A204.1 (cell line): ENCODE results near the gene MCOLN3.
"Not testable (repeated sequence)": the region's sequence is repeated elsewhere in the genome, so short reads cannot be mapped to it uniquely, and the experiment has no call there.

Experiments
- FAIRE-seq: peaks from 2 replicates; lab custom pipeline; 2012; peaks lifted over from hg19 to GRCh38; lab: Jason Lieb, UNC

Gene MCOLN3

GRCh38 chr1:85049735-85050166 is 1.5 kb upstream of the MCOLN3 start:
- no peak for FAIRE-seq

DNA sequence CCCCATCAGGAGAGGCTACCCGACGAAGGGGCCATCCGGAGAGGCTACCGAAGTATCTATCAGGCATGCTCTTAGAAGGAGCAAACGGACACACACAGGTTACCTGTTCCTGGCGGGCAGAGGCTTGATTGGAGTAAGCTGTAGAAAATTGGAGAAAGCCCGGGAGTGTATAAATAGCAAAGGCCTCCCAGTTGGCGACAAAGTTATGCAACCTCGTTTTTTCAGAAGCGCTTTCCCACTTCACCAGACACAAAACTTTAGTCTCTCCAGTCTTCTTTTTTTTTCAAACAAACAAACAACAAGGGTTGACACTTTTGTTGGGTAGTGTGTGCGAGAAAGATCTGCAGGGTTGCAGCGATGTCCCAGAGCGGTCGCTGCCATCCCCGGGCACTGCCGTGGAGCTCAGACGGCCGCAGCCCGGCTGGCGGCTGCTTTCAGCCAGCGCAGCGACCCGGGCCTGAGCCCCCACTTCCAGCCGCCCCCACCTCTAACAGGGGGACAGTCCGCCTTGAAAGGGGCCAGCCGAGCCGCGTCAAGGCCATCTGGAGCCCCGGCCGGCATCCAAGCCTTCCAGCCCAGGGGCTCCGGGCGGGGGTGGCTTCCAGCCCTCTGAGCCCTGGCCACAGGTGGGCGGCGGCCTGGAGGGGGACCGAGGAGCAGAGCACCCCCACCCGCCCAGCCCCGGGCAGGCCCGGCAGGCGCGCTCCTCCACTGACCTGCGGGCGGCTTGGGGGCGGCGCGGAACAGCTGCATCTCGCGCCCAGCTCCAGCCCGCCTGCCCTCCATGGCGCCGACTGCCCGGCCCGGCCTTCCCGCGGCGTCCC is 616 bp downstream of the MCOLN3 start:
- no peak for FAIRE-seq

- no peak for FAIRE-seq
Measured at GRCh38 chr1:85047144-85047471, 1.2 kb downstream of the MCOLN3 start.

DNA sequence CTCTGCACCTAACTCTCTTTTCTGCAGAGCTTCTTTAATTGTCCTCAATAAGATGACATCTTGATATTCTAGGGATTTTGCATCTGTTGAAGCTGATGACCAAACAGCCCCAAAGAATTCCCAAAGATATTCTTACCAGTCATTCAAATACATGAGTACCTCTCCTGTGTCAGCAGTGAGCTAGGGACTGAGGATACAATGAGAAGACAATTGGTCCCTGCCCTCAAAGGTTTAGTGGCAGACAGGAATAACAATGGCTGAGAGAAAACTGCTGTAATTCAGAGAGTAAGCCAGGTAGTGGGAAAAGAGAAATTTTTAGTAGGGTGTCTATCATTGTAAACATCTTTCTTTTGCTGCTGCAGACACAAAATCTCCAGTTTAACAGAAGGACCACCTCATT is 5.9 kb downstream of the MCOLN3 start:
- FAIRE-seq, result no peak

DNA sequence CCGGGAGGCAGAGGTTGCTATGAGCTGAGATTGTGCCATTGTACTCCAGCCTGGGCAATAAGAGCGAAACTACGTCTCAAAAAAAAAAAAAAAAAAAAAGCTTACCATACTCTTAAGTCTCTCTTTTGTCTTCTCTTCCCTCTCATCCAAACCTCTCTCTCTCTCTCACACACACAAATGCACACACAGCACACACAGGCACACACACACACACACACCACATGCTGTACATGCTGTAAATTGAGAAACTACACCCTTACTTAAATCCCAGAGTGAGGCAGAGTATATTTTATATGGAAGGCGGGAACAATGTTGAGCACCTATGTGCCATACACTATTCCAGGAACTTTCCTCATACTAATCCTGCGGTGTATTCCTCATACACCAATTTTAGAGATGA is 6.5 kb downstream of the MCOLN3 start:
- no peak for FAIRE-seq

DNA sequence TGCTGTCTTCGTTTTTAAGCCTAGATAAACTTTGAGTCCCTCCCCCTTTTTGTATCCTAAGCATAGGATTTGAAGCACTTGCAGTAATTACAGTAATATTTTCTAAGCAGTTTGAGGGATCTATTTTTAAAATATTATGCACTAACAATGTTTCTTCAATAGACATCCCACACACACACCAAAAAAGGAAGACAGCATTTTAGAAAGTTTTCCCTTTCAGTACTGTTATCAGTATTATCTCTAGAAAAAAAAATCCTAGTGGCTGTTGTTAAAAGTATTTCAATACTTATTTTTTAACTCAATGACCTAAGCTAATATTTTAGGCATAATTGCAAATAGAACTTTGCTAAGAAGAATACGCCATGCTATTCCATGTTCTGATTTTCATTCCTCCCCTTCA is 15.1 kb downstream of the MCOLN3 start:
- no peak for FAIRE-seq

DNA sequence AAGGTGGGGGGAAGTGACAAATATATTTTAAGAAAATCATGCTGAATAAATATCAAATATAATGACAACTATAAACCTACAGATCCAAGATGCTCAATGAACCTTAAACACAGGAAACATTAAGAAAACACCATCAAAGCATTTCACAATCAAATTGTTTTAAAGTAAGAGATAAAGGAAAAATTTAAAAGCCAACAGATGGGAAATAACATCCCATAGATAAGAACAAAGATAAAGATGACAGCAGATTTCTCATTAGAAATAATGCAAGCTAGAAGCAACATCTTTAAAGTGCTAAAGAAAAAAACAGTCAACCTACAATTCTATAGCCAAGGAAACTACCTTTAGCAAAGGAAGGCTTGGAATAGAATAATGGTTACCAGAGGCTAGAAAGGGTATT is 17.8 kb downstream of the MCOLN3 start:
- no peak for FAIRE-seq

GRCh38 chr1:85028151-85028550 is 20.1 kb downstream of the MCOLN3 start:
- no peak for FAIRE-seq

GRCh38 chr1:85027242-85027983 is 20.9 kb downstream of the MCOLN3 start:
- no peak for FAIRE-seq

- no peak for FAIRE-seq
Measured at GRCh38 chr1:85025940-85026339, 22.4 kb downstream of the MCOLN3 start.

DNA sequence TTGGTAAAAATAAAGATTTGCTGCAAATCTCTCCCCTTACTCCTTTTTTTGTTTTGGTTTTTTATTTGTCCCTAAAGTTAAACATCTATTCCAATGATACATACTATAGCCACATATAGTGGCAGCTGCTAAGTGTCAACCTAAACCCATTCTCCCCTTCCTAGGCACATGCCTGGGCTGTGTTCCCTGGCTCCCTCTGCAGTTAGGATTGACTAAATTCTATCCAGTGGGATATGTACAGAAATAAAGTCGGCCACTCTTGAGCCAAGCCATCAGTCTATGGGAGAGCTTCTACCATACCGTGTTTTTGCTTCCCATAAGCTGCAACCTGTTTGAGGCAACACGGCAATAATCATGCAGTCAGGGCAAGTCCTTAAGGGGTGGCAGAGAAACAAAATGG is 23.6 kb downstream of the MCOLN3 start:
- FAIRE-seq, result no peak

DNA sequence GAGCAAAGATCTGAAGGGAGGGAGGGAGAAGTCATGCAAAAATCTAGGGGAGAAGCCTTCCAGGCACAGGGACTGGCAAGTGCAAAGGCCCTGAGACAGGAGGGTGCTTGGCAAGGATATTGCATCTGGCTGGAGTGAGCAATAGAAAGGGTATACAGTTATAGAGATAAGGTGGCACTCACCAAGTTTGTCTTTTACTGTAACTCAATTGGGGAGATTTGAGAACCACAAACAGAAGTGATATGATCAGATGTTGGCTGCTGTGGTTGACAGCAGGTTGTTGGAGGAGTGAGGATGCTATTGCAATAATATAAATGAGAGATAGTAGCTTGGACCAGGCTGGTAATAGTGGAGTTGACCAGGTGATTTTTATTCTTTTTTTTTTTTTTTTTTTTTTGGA is 25.6 kb downstream of the MCOLN3 start:
- FAIRE-seq, result no peak

- no peak for FAIRE-seq
Measured at GRCh38 chr1:85019994-85020393, 28.3 kb downstream of the MCOLN3 start.

DNA sequence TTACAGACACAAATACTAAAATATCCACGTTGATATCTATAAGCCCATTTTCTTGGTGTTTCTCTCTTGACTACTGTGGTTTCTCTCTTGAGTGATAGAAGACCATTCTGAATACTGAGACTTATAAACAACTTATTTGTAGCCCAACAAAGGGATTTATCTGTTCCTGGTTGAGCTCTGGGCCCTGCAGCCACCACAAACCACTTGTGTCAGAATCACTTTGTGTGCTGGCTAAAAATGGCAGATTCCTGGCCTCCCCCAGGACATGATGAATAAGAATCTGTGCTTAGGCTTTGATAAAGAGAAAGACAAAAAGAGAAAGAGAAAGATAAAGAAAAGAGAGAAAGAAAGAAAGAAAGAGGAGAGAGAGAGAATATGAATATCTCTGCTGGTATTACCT is 32.5 kb downstream of the MCOLN3 start:
- no peak for FAIRE-seq

GRCh38 chr1:85005641-85006040 is 42.7 kb downstream of the MCOLN3 start:
- FAIRE-seq, result not testable (repeated sequence)

- FAIRE-seq, result no peak
Measured at GRCh38 chr1:85001742-85002141, 46.6 kb downstream of the MCOLN3 start.

GRCh38 chr1:84998642-84999280 is 49.5 kb downstream of the MCOLN3 start:
- no peak for FAIRE-seq

DNA sequence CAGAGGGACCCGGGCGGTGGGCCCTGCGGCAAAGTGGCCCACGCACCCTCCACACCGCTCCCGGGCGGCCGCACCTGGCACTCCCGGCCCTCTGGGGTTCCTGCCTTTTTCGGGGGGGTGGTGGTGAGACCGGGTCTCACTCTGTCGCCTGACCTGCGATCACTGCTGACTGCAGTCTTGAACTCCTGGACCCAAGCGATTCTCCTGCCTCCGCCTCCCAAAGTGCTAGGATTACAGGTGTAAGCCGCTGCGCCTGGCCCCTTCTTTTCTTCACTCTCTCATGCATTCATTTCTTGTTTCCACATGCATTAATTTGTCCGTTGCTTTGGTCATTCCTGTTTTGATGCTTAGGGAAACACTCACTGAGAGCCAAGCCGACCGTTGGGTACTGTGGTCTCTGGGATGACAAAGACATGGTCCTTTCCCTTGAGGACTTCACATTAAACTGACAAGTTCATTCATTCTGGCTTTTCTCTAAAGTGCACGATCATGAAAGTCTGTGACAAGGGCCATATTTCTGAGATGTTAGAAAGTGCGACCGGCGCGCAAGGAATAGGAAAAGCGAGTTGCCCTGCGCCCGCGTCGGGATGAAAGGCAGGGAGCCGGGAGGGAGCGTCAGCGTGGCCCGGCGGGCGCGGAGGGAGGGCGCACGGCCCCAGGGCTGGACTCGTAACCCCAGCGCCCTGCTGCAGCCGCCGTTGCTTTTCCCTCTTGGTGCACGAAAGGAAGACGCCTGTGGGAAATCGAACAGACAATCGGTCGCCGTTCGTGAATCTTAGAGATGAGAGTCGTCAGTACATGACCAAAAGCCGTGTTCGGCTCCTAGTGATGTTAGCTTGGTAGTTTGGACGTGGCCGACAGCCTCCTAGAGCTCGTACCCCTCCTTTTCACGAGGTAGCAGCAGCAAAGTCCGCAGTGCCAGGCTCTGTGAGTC is 50.4 kb downstream of the MCOLN3 start:
- no peak for FAIRE-seq

DNA sequence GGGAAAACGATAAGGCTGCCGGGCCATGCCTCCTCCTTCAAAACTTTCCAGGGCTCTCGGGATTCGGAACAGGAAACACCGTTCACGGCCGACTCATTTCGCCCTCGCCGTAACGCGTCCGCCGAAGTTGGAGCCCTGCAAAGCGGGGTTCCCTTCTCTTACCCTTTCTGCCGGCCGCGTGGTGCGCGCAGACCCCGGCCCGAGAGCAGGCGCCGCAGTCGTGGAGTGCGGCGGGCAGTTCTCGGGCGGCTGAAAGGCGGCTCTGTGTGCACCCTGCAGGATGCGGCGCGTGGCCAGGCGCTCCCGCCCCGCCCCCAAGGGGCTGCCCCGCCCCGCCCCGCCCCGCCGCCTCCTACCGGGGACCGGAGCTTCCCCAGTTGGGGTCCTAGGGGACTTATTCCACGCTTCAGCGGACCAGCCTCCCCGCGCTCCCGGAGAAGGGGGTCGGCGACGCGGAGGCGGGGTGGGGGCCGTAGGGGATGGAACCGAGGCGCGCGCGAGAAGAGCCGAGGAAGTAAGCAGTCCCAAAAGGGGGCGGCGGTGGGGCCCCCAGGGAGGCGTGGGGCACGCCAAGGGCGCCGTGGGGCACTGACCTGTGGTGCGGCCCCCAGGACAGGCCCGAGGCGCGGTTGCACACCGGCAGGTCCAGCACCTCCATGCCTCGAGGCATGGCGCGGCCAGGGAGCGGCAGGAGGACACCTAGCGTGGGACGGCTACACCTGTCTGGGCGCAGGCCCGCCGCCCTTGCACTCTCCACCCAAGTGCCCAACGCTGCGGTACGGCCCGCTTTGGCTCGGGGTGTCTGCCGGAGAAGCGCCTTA is 51.2 kb downstream of the MCOLN3 start, which contains the start of gene MCOLN2:
TSS of gene MCOLN2 (minus strand) at position 268 of the 821 bp plus-strand sequence. CDS start at position 27, 241 bp downstream.
- no peak for FAIRE-seq

GRCh38 chr1:84995484-84996334 is 52.6 kb downstream of the MCOLN3 start:
- FAIRE-seq, result no peak
